Measurements from ENCODE around the gene MAMLD1. TPM values are rescaled to one million over a fixed set of nuclear protein-coding genes. Genes with fewer than 3 reads are reported as not detected.

Gene MAMLD1
- total RNA-seq, 1 donor from 2014 or later, result 0.25 TPM

GRCh38 chrX:150546711-150547153 is 183.6 kb downstream of the MAMLD1 start:
- H3K27ac Mint-ChIP-seq (ENCODE audit: unreplicated experiment), result no peak overlapping the region
- no peaks in the 10 kb centered on the region for H3K27me3 Mint-ChIP-seq (ENCODE audit: unreplicated experiment)
- no peaks in the 10 kb centered on the region for H3K36me3 Mint-ChIP-seq (ENCODE audit: unreplicated experiment)
- TF ChIP-seq CTCF (IDR thresholded peaks at IDR 0.05; ENCODE audit: partially characterized antibody, unreplicated experiment), result no peak
- peaks cover 3% of the 10 kb centered on the region for H3K9me3 Mint-ChIP-seq (ENCODE audit: unreplicated experiment)
- no peaks in the 10 kb centered on the region for H3K4me1 Mint-ChIP-seq (ENCODE audit: low read depth, unreplicated experiment)
- peak overlapping the region; percentile 49 for H3K4me3 Mint-ChIP-seq (ENCODE audit: unreplicated experiment)
- DNase-seq, result no peak

GRCh38 chrX:150547375-150548115 is 184.4 kb downstream of the MAMLD1 start:
- peaks cover 3% of the 10 kb centered on the region for H3K9me3 Mint-ChIP-seq (ENCODE audit: unreplicated experiment)
- H3K36me3 Mint-ChIP-seq (ENCODE audit: unreplicated experiment), result no peaks in the 10 kb centered on the region
- TF ChIP-seq CTCF (IDR thresholded peaks at IDR 0.05; ENCODE audit: partially characterized antibody, unreplicated experiment), result no peak
- H3K4me3 Mint-ChIP-seq (ENCODE audit: unreplicated experiment), result peak overlapping the region; percentile 76
- H3K4me1 Mint-ChIP-seq (ENCODE audit: low read depth, unreplicated experiment), result no peaks in the 10 kb centered on the region
- no peak overlapping the region for H3K27ac Mint-ChIP-seq (ENCODE audit: unreplicated experiment)
- peak; percentile 67 for DNase-seq
- no peaks in the 10 kb centered on the region for H3K27me3 Mint-ChIP-seq (ENCODE audit: unreplicated experiment)

- H3K27me3 Mint-ChIP-seq (ENCODE audit: unreplicated experiment), result no peaks in the 10 kb centered on the region
- H3K4me3 Mint-ChIP-seq (ENCODE audit: unreplicated experiment), result peak overlapping the region; percentile 76
- H3K9me3 Mint-ChIP-seq (ENCODE audit: unreplicated experiment), result peaks cover 3% of the 10 kb centered on the region
- H3K36me3 Mint-ChIP-seq (ENCODE audit: unreplicated experiment), result no peaks in the 10 kb centered on the region
- no peaks in the 10 kb centered on the region for H3K4me1 Mint-ChIP-seq (ENCODE audit: low read depth, unreplicated experiment)
- H3K27ac Mint-ChIP-seq (ENCODE audit: unreplicated experiment), result no peak overlapping the region
- no peak for TF ChIP-seq CTCF (IDR thresholded peaks at IDR 0.05; ENCODE audit: partially characterized antibody, unreplicated experiment)
- no peak for DNase-seq
Observed at GRCh38 chrX:150548251-150548650, 185.1 kb downstream of the MAMLD1 start.

GRCh38 chrX:150548684-150549083 is 185.6 kb downstream of the MAMLD1 start:
- H3K9me3 Mint-ChIP-seq (ENCODE audit: unreplicated experiment), result peaks cover 3% of the 10 kb centered on the region

More at GRCh38 chrX:150548684-150549083, 185.6 kb downstream of the MAMLD1 start:
- no peak for TF ChIP-seq CTCF (IDR thresholded peaks at IDR 0.05; ENCODE audit: partially characterized antibody, unreplicated experiment)
- Mint-ChIP-seq H3K4me1 (ENCODE audit: low read depth, unreplicated experiment) (no peaks in the 10 kb centered on the region), H3K27ac (ENCODE audit: unreplicated experiment) (no peak overlapping the region), H3K27me3 (ENCODE audit: unreplicated experiment) (no peaks in the 10 kb centered on the region), H3K4me3 (ENCODE audit: unreplicated experiment) (no peak overlapping the region), H3K36me3 (ENCODE audit: unreplicated experiment) (no peaks in the 10 kb centered on the region)
- no peak for DNase-seq
